Fibroblast of skin of back (primary cell): ENCODE measurements around the gene NMNAT3.
"Not testable (repeated sequence)": the region's sequence is repeated elsewhere in the genome, so short reads cannot be mapped to it uniquely, and the experiment has no call there.

Experiments used
- DNase-seq: peaks from one replicate; pipeline ENCODE4 v3.0.0-alpha.2; 2013

Gene NMNAT3

GRCh38 chr3:139634111-139634635 is 43.6 kb downstream of the NMNAT3 start:
- DNase-seq = peak; percentile 4

- DNase-seq = no peak
Measured at GRCh38 chr3:139633511-139633910, 44.3 kb downstream of the NMNAT3 start.

- no peak for DNase-seq
Measured at GRCh38 chr3:139630542-139630941, 47.2 kb downstream of the NMNAT3 start.

GRCh38 chr3:139629033-139629432 is 48.7 kb downstream of the NMNAT3 start:
- peak; percentile 8 for DNase-seq

- no peak for DNase-seq
Measured at GRCh38 chr3:139627759-139628158, 50.0 kb downstream of the NMNAT3 start.

GRCh38 chr3:139620438-139620837 is 57.3 kb downstream of the NMNAT3 start:
- DNase-seq = no peak

- no peak for DNase-seq
Measured at GRCh38 chr3:139619484-139619883, 58.3 kb downstream of the NMNAT3 start.

- no peak for DNase-seq
Measured at GRCh38 chr3:139617672-139618268, 60.0 kb downstream of the NMNAT3 start.

- no peak for DNase-seq
Measured at GRCh38 chr3:139611528-139611927, 66.2 kb downstream of the NMNAT3 start.

GRCh38 chr3:139610886-139611285 is 66.9 kb downstream of the NMNAT3 start:
- DNase-seq = no peak

GRCh38 chr3:139608924-139609323 is 68.8 kb downstream of the NMNAT3 start:
- DNase-seq = no peak

GRCh38 chr3:139608108-139608380 is 69.7 kb downstream of the NMNAT3 start:
- no peak for DNase-seq

GRCh38 chr3:139607257-139608107 is 70.3 kb downstream of the NMNAT3 start:
- no peak for DNase-seq

GRCh38 chr3:139602003-139602402 is 75.8 kb downstream of the NMNAT3 start:
- no peak for DNase-seq

- no peak for DNase-seq
Measured at GRCh38 chr3:139601191-139601961, 76.4 kb downstream of the NMNAT3 start.

- DNase-seq = no peak
Measured at GRCh38 chr3:139597947-139598346, 79.8 kb downstream of the NMNAT3 start.

- not testable (repeated sequence) for DNase-seq
Measured at GRCh38 chr3:139591186-139591585, 86.6 kb downstream of the NMNAT3 start.

GRCh38 chr3:139588450-139588849 is 89.3 kb downstream of the NMNAT3 start:
- no peak for DNase-seq

GRCh38 chr3:139587797-139588196 is 90.0 kb downstream of the NMNAT3 start:
- no peak for DNase-seq

GRCh38 chr3:139586420-139587017 is 91.3 kb downstream of the NMNAT3 start:
- no peak for DNase-seq

- no peak for DNase-seq
Measured at GRCh38 chr3:139585820-139586219, 92.0 kb downstream of the NMNAT3 start.

- DNase-seq = not testable (repeated sequence)
Measured at GRCh38 chr3:139583651-139584050, 94.1 kb downstream of the NMNAT3 start.

- no peak for DNase-seq
Measured at GRCh38 chr3:139578783-139579182, 99.0 kb downstream of the NMNAT3 start.
